GM12873 (cell line): ENCODE data around the gene SMS.
A peak's percentile ranks its signal among the peaks of the same experiment; 100 is the strongest.

ENCODE experiments used
- TF ChIP-seq, protein P1 (sequence below): IDR thresholded peaks from 2 replicates; pipeline ENCODE4 v1.5.1; 2012; ENCODE audit warnings: low read depth, mild to moderate bottlenecking, moderate library complexity, low read length, control low read depth; ENCODE audit not compliant: insufficient read depth; ENCODE audit errors: missing control alignments

The SMS gene

DNA sequence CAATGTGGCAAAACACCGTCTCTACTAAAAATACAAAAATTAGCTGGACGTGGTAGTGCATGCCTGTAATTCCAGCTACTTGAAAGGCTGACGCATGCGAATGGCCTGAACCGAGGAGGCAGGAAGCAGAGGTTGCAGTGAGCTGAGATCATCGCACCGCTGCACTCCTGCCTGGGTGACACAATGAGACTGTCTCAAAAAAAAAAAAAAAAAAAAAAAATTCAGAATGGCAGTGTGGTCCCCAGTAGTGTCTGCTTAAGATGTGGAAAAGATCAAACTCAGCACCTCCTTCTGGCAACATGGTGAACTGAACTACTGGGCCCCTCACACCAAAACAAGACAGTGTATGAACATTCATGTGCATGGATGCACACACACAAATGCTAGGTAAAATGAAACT lies 32.2 kb downstream of the SMS start:
- TF ChIP-seq, protein P1, sequence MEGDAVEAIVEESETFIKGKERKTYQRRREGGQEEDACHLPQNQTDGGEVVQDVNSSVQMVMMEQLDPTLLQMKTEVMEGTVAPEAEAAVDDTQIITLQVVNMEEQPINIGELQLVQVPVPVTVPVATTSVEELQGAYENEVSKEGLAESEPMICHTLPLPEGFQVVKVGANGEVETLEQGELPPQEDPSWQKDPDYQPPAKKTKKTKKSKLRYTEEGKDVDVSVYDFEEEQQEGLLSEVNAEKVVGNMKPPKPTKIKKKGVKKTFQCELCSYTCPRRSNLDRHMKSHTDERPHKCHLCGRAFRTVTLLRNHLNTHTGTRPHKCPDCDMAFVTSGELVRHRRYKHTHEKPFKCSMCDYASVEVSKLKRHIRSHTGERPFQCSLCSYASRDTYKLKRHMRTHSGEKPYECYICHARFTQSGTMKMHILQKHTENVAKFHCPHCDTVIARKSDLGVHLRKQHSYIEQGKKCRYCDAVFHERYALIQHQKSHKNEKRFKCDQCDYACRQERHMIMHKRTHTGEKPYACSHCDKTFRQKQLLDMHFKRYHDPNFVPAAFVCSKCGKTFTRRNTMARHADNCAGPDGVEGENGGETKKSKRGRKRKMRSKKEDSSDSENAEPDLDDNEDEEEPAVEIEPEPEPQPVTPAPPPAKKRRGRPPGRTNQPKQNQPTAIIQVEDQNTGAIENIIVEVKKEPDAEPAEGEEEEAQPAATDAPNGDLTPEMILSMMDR, result peak; percentile 28

DNA sequence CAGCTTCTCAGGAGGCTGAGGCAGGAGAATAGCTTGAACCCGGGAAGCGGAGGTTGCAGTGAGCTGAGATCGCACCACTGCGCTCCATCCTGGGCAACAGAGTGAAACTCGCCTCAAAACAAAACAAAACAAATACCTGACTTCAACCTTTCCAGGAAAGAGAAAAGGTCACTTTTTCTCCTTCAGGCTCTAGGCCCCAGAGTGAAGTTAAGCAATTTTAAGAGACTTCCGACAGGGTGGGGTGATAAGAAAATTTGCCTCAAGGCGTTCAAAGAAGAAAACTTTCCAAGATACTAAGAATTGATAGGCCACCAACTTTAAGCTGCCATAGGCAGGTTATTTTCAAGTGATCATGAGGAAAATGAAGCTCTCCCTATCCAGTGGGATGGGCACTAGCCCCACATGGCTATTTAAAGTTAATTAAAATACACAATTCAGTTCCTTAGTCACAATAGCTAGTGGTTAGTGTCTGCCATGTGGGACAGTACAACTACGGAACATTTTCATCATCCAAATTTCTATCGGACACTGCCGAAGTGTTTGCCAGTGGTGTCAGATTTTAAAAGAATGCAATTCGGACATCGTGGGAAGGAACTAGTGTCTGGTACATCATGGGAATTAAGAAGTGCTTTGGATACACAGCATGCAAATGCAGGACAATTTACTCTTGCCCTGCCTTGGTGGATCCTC lies 33.0 kb downstream of the SMS start:
- TF ChIP-seq, protein P1, result no peak

DNA sequence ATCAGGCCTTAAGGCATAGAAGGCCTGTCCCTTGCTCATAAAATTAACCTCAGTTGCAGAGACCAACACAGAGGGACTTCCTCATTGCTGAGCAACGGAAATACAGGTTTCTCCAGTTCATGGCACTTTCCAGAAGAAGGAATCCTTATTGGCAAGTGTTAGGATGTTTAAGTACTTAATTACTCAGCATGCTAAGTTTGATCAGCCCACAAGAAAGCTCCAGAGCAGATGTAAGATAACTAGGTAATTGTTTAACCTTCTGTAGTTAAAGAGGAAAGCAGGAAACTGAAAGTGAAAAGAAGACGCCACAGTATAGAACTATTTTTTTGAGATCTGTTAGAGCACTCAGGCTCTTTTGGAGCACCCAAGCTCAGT lies 33.5 kb downstream of the SMS start:
- TF ChIP-seq, protein P1, result no peak

DNA sequence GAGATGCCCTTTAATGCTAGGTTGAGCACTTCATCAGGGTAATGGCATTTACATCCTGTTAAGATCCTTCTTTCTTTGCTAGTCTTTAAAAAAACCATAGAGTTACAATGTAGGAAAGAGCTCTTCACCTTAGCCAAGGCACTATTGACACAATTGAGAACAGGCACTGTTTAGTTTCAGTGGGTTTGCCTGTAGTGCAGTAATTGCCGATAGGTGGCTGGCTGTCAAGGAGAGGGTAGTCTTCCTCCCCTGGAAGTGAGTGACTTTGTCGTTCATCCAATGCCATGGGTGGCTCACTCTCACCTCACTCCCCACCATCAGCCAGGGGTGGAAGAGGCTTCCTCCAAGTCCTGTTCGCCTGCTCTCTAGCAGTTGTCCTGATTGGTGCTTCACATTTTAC lies 34.7 kb downstream of the SMS start:
- TF ChIP-seq, protein P1, result no peak

DNA sequence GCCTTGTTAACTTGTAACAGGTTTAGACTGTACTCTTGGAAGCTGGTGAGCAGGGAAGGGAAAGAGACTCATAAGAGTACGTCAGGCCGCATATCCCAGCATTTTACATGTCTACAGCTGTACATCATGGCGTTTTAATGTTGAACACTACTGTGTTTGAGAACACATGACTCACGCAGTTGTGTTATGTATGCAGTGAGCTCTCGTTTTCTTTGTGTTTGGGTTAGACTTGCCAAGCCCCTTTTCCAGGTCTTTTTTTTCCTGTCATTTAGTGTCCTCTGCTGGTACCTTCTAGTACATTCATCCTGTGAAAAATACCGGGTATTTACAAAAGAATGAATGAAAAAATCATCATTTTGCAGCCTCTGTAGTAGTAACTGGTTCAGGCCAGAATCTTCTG lies 35.3 kb downstream of the SMS start:
- TF ChIP-seq, protein P1, result peak; percentile 6

DNA sequence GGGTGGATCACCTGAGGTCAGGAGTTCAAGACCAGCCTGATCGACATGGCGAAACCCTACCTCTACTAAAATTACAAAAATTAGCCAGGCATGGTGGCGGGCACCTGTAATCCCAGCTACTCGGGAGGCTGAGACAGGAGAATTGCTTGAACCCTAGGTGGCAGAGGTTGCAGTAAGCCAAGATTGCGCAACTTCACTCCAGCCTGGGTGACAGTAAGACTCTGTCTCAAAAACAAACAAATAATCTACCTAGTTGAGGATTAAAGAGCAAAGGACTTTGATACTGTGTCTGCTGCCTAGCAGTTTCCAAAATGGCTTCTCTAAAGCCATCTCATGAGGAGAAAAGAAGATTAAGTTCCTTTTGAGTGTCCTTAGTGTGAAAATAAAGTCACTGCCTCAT lies 37.8 kb downstream of the SMS start:
- TF ChIP-seq, protein P1, result no peak

DNA sequence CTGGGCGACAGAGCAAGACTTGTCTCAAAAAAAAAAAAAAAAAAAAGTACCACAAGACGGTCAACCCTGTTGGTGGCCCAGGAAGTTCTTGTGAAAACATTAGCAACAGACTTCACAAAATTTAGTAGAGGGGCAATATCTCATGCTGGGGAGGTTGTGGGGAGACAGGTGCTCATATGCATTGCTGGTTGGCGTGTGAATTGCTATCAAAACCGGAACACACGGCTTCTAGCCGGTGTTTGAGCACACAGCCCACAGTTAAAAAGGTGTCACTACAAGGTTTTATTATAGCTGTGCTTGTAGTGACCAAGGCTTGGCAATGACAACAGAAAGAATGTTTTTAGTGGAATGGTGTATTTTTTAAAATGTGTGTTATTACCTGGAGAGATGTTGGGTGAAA lies 41.8 kb downstream of the SMS start:
- TF ChIP-seq, protein P1, result no peak
